ENCODE measurements around the gene FXR2.

DNA sequence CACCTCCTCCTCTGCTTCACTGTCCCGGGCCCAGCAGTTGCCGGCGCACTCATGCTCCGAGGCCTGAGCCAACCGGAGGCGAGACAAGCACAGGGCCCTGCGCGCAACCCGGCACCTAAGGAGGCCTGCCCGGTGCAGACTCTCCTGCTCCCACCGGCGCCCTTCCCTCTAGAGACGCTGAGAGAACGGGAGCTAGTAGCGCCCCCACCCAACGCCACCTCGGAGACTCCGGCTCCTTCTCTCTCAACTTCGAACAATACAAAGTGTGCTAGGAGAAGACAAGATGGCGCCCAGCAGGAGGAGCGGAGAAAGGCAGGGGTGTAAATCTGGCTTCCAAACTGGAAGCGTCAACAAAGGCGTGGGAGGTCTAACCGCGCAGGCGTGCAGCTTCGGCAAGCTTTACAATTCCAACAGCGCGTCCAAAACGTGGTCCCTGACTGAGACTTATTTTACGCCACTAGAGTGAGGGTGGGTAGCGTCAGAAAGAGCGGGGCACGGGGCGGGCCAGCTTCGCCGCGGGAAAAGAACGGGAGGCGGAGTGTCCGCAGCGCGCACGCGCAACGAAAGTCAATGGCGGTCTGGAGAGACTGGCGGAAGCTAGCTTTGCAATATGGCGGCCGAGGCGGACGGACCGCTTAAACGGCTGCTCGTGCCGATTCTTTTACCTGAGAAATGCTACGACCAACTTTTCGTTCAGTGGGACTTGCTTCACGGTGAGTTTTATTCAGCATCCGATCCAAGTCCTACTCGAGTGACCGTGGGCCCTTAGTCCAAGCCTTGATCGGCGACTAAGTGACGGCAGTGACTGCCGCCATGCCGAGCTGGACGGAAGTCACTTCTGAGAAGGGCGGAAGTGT is 31.2 kb downstream of the FXR2 start, which contains the start of gene MPDU1:
- TF ChIP-seq, protein P1, sequence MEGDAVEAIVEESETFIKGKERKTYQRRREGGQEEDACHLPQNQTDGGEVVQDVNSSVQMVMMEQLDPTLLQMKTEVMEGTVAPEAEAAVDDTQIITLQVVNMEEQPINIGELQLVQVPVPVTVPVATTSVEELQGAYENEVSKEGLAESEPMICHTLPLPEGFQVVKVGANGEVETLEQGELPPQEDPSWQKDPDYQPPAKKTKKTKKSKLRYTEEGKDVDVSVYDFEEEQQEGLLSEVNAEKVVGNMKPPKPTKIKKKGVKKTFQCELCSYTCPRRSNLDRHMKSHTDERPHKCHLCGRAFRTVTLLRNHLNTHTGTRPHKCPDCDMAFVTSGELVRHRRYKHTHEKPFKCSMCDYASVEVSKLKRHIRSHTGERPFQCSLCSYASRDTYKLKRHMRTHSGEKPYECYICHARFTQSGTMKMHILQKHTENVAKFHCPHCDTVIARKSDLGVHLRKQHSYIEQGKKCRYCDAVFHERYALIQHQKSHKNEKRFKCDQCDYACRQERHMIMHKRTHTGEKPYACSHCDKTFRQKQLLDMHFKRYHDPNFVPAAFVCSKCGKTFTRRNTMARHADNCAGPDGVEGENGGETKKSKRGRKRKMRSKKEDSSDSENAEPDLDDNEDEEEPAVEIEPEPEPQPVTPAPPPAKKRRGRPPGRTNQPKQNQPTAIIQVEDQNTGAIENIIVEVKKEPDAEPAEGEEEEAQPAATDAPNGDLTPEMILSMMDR (IDR thresholded peaks at IDR 0.05; ENCODE audit: low read depth, low read length, missing input control): no peak
- TF ChIP-seq GABPA (IDR thresholded peaks at IDR 0.05 in 1 of 2, conservative IDR thresholded peaks at IDR 0.05 in 1 of 2) (peak; percentile 94 to 96), RAD21 (IDR thresholded peaks at IDR 0.05) (peak in 1 of 2 donors; percentile 23), YY1 (IDR thresholded peaks at IDR 0.05) (peak; percentile 100), JUND (IDR thresholded peaks at IDR 0.05) (peak in 1 of 2 donors; percentile 53), HNF4A (conservative IDR thresholded peaks at IDR 0.05) (peak; percentile 23 to 31)
- TF ChIP-seq, protein P2, sequence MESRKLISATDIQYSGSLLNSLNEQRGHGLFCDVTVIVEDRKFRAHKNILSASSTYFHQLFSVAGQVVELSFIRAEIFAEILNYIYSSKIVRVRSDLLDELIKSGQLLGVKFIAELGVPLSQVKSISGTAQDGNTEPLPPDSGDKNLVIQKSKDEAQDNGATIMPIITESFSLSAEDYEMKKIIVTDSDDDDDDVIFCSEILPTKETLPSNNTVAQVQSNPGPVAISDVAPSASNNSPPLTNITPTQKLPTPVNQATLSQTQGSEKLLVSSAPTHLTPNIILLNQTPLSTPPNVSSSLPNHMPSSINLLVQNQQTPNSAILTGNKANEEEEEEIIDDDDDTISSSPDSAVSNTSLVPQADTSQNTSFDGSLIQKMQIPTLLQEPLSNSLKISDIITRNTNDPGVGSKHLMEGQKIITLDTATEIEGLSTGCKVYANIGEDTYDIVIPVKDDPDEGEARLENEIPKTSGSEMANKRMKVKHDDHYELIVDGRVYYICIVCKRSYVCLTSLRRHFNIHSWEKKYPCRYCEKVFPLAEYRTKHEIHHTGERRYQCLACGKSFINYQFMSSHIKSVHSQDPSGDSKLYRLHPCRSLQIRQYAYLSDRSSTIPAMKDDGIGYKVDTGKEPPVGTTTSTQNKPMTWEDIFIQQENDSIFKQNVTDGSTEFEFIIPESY (IDR thresholded peaks at IDR 0.05): peak; percentile 91

Data from liver (tissue), 3 donors.